ENCODE results near the gene KRT3. TPM values are rescaled to one million over a fixed set of nuclear protein-coding genes. Genes with fewer than 3 reads are reported as not detected.

Gene KRT3
- not detected for total RNA-seq
- not detected for polyA plus RNA-seq
- long read RNA-seq, donor 1, result 0 reads
- long read RNA-seq, donor 2, result 0 reads

DNA sequence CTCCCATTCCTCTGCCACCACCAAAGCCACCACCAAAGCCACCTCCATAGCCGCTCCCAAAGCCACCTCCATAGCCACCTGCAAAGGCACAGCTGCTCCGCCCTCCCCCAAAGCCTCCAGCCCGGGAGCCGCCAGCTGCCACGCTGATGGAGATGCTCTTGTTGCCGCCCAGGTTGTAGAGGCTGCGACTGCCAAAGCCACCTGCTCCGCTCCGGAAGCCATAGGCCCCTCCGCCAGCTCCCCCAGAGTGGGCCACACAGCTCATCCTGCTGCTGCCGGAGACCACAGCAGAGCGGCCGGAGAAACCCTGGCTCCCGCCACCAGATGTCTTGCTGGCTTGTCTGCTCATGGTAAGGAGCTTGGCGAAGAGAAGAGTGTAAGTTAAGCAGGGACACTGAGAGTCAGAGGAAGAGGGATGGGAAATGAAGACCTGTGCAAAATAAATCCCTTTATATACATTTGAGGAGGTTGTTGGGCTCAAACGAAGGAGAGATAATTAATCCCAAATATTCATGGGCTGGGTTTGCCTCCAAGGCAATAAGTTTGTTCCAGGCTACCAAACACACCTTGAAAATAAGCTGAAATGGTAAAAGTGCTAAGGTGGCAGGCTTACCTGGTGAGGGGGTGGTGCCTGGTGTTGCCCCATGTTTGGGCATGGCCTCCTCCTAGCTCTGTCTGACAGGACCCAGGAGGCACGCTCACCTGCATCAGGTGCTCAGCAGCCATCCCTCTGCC is at the start of gene KRT3:
KRT3 (minus strand) TSS at position 424 of the 735 bp plus-strand sequence; CDS start at position 349, 75 bp downstream.
- peaks cover 0 to 11% (median 3%) of the 10 kb centered on the region in 3 donors for H3K27me3 ChIP-seq (ENCODE audit: insufficient read depth in 3 of 3, low read length in 2 of 3)
- intact Hi-C loops (cut with DNase I), result no loop called here
- ATAC-seq, result no peak
- DNase-seq, result no peak
- 86 to 87% (median 86%) methylated on average over 16 to 17 of the region's 17 CpGs for WGBS, 3 donors
- H3K4me3 ChIP-seq, result no peak within 1 kb of the TSS
- H3K9me3 ChIP-seq, result no peaks in the 10 kb centered on the region
- TF ChIP-seq, protein P1, sequence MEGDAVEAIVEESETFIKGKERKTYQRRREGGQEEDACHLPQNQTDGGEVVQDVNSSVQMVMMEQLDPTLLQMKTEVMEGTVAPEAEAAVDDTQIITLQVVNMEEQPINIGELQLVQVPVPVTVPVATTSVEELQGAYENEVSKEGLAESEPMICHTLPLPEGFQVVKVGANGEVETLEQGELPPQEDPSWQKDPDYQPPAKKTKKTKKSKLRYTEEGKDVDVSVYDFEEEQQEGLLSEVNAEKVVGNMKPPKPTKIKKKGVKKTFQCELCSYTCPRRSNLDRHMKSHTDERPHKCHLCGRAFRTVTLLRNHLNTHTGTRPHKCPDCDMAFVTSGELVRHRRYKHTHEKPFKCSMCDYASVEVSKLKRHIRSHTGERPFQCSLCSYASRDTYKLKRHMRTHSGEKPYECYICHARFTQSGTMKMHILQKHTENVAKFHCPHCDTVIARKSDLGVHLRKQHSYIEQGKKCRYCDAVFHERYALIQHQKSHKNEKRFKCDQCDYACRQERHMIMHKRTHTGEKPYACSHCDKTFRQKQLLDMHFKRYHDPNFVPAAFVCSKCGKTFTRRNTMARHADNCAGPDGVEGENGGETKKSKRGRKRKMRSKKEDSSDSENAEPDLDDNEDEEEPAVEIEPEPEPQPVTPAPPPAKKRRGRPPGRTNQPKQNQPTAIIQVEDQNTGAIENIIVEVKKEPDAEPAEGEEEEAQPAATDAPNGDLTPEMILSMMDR (IDR thresholded peaks at IDR 0.05), result no peak
- no peaks in the 10 kb centered on the region for H3K4me1 ChIP-seq
- H3K27ac ChIP-seq, result no peak within 1 kb of the TSS
- H3K36me3 ChIP-seq (ENCODE audit: insufficient read depth in 1 of 2, low read depth in 1 of 2), result no peaks in the 10 kb centered on the region

DNA sequence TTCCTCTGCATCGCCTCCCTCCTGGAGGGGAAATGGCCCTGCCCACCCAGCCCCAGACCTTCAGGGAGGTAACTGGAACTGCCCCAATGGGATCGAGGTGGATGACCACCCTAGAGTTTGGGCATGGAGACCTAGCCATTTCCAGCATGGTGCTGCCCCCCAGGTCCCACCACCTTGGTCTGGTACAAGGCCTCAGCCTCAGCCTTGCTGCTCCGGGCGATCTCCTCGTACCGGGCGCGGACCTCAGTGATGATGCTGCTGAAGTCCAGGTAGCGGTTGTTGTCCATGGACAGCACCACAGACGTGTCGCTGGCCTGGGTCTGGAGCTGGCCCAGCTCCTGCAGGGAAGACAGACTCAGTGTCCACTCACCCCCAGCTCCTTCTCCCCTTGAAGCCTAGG is 48.5 kb upstream of the KRT3 start:
- ATAC-seq (no peak), DNase-seq (no peak)
- Histone ChIP-seq H3K36me3 (ENCODE audit: insufficient read depth in 1 of 2, low read depth in 1 of 2) (no peaks in the 10 kb centered on the region), H3K4me1 (no peaks in the 10 kb centered on the region), H3K27ac (no peak overlapping the region), H3K27me3 (ENCODE audit: insufficient read depth in 3 of 3, low read length in 2 of 3) (peaks cover 0 to 12% (median 0%) of the 10 kb centered on the region in 3 donors), H3K9me3 (no peaks in the 10 kb centered on the region), H3K4me3 (no peak overlapping the region)
- WGBS, 3 donors, result 90 to 94% (median 91%) methylated on average over 11 of the region's 11 CpGs
- TF ChIP-seq, protein P1 (IDR thresholded peaks at IDR 0.05), result no peak
- intact Hi-C loops (cut with DNase I), result no loop called here

DNA sequence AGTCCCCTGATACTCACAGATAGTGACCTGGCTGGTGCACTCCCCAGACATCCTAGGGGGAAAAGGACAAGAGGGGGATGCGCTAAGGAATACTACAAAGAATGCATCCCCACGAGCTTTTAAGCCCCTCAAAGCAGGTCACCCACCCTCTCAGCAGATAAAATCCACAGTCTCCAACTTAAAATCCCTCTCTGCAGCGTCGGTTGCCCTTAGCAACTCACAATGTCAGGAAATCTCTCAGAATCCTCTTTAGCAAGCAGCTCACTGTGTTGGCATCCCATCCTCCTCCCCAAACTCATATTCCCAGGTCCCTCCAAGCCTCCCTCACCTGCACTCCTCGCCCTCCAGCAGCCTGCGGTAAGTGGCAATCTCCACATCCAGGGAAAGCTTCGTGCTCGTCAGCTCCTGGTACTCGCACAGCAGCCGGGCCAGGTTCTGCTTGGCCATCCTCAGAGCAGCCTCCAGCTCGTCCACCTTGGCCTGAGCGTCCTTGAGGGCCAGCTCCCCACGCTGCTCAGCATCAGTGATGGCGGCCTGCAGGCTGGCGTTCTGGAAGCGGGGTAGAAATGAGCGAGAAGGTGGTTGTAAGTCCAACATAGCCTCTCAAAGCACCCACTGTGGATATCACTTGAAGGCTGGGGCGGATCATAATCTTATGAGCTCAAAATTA is 43.7 kb upstream of the KRT3 start:
- DNase-seq (no peak), ATAC-seq (no peak)
- Histone ChIP-seq H3K36me3 (ENCODE audit: insufficient read depth in 1 of 2, low read depth in 1 of 2) (no peaks in the 10 kb centered on the region), H3K27ac (no peak overlapping the region), H3K27me3 (ENCODE audit: insufficient read depth in 3 of 3, low read length in 2 of 3) (peaks cover 0 to 23% (median 0%) of the 10 kb centered on the region in 3 donors), H3K9me3 (no peaks in the 10 kb centered on the region), H3K4me1 (no peaks in the 10 kb centered on the region), H3K4me3 (no peak overlapping the region)
- intact Hi-C loops (cut with DNase I), result no loop called here
- 71 to 77% (median 74%) methylated on average over 18 of the region's 18 CpGs for WGBS, 3 donors
- TF ChIP-seq, protein P1 (IDR thresholded peaks at IDR 0.05), result no peak

DNA sequence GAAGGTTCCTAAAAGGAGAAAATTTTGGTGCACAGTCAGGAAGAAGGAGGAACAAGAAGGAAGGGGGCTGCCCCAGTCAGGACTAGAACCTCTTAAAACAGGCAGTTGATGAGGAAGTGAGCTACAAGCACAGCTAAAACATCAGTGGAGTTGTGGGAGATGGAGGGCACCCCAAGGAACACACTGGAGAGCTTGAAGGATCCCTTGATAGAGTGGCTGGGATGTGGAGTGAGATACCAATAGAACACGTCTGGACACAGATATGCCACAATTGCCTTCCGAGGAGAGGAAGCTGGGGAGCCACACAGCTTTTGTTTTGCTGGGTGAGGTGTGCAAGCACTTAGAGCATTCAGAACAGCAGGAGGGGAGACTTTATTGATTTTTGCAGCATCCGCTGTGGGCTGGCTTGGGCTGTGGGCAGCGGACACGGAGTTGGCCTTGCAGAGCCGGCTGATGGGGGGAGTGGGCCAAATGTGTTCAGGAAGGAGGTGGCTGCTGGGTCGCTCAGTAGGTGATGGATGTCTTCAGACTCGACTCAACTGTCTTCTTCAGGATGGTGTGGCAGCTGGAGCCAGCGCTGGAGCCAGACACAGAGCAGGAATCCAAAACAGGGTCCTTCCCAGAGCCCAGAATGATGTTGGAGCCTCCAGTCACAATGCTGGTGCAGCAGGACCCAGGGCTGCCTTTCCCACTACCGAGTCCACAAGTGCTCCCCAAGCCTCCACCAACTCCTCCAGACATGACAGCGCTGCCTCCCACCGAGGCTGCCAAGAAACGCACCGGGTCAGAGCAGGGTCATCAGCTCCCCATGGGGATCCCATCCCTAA is 42.9 kb upstream of the KRT3 start:
- intact Hi-C loops (cut with DNase I), result no loop called here
- Histone ChIP-seq H3K9me3 (no peaks in the 10 kb centered on the region), H3K27ac (no peak overlapping the region), H3K36me3 (ENCODE audit: insufficient read depth in 1 of 2, low read depth in 1 of 2) (no peaks in the 10 kb centered on the region), H3K27me3 (ENCODE audit: insufficient read depth in 3 of 3, low read length in 2 of 3) (peaks cover 0 to 31% (median 0%) of the 10 kb centered on the region in 3 donors), H3K4me1 (no peaks in the 10 kb centered on the region), H3K4me3 (no peak overlapping the region)
- no peak for ATAC-seq
- no peak for DNase-seq
- TF ChIP-seq, protein P1 (IDR thresholded peaks at IDR 0.05), result no peak
- 46 to 53% (median 51%) methylated on average over 14 of the region's 14 CpGs for WGBS, 3 donors

Data from psoas muscle (tissue), 8 donors.